ENCODE results near the gene MBP. TPM values are rescaled to one million over a fixed set of nuclear protein-coding genes. Genes with fewer than 3 reads are reported as not detected.

MBP gene
- total RNA-seq, 1 donor from 2014 or later, result 54.3 TPM

- intact Hi-C loops (cut with micrococcal nuclease), result loop anchor here (1.0 to 5.0 kb wide), 6 partner anchors 8 to 602 kb away; no protein-coding TSS in a partner anchor
- peaks cover 62% of the 10 kb centered on the region for H3K4me1 Mint-ChIP-seq (ENCODE audit: low read depth)
- H3K4me3 Mint-ChIP-seq (ENCODE audit: low read depth), result peak overlapping the region; percentile 83
Measured at GRCh38 chr18:77054606-77055428, 77.8 kb downstream of the MBP start.

GRCh38 chr18:77054288-77054605 is 78.3 kb downstream of the MBP start:
- H3K4me3 Mint-ChIP-seq (ENCODE audit: low read depth), result peak overlapping the region; percentile 83
- H3K9me3 Mint-ChIP-seq, result no peaks in the 10 kb centered on the region
- peak overlapping the region; percentile 96 for H3K27ac Mint-ChIP-seq
- H3K27me3 Mint-ChIP-seq (ENCODE audit: low read depth), result no peaks in the 10 kb centered on the region
- intact Hi-C loops (cut with micrococcal nuclease), result loop anchor here (2.0 kb wide), 2 partner anchors 15 to 251 kb away; no protein-coding TSS in a partner anchor
- peaks cover 59% of the 10 kb centered on the region for H3K4me1 Mint-ChIP-seq (ENCODE audit: low read depth)
- H3K36me3 Mint-ChIP-seq (ENCODE audit: low read depth), result peaks cover 24% of the 10 kb centered on the region
- DNase-seq (ENCODE audit: low spot score), result no peak

More at GRCh38 chr18:77054606-77055428, 77.8 kb downstream of the MBP start:
- Mint-ChIP-seq H3K27ac (peak overlapping the region; percentile 96), H3K9me3 (no peaks in the 10 kb centered on the region), H3K36me3 (ENCODE audit: low read depth) (peaks cover 28% of the 10 kb centered on the region), H3K27me3 (ENCODE audit: low read depth) (no peaks in the 10 kb centered on the region)
- DNase-seq (ENCODE audit: low spot score), result peak; percentile 80

GRCh38 chr18:77053616-77054287 is 78.8 kb downstream of the MBP start:
- DNase-seq (ENCODE audit: low spot score), result no peak
- peaks cover 20% of the 10 kb centered on the region for H3K36me3 Mint-ChIP-seq (ENCODE audit: low read depth)
- intact Hi-C loops (cut with micrococcal nuclease), result loop anchor here (2.0 kb wide), 2 partner anchors 15 to 251 kb away; no protein-coding TSS in a partner anchor
- peaks cover 55% of the 10 kb centered on the region for H3K4me1 Mint-ChIP-seq (ENCODE audit: low read depth)
- H3K9me3 Mint-ChIP-seq, result no peaks in the 10 kb centered on the region
- H3K4me3 Mint-ChIP-seq (ENCODE audit: low read depth), result peak overlapping the region; percentile 83
- H3K27me3 Mint-ChIP-seq (ENCODE audit: low read depth), result no peaks in the 10 kb centered on the region
- peak overlapping the region; percentile 96 for H3K27ac Mint-ChIP-seq

- Mint-ChIP-seq H3K27ac (peak overlapping the region; percentile 58), H3K4me3 (ENCODE audit: low read depth) (no peak overlapping the region)
Measured at GRCh38 chr18:77052983-77053309, 79.6 kb downstream of the MBP start.

GRCh38 chr18:77052297-77052982 is 80.1 kb downstream of the MBP start:
- no peak overlapping the region for H3K4me3 Mint-ChIP-seq (ENCODE audit: low read depth)
- H3K27ac Mint-ChIP-seq, result peak overlapping the region; percentile 58
- H3K36me3 Mint-ChIP-seq (ENCODE audit: low read depth), result peaks cover 28% of the 10 kb centered on the region
- DNase-seq (ENCODE audit: low spot score), result no peak
- peaks cover 55% of the 10 kb centered on the region for H3K4me1 Mint-ChIP-seq (ENCODE audit: low read depth)
- H3K27me3 Mint-ChIP-seq (ENCODE audit: low read depth), result no peaks in the 10 kb centered on the region
- intact Hi-C loops (cut with micrococcal nuclease), result no loop called here
- no peaks in the 10 kb centered on the region for H3K9me3 Mint-ChIP-seq

More at GRCh38 chr18:77052983-77053309, 79.6 kb downstream of the MBP start:
- intact Hi-C loops (cut with micrococcal nuclease), result no loop called here
- DNase-seq (ENCODE audit: low spot score), result no peak
- H3K27me3 Mint-ChIP-seq (ENCODE audit: low read depth), result no peaks in the 10 kb centered on the region
- peaks cover 55% of the 10 kb centered on the region for H3K4me1 Mint-ChIP-seq (ENCODE audit: low read depth)
- H3K36me3 Mint-ChIP-seq (ENCODE audit: low read depth), result peaks cover 26% of the 10 kb centered on the region
- no peaks in the 10 kb centered on the region for H3K9me3 Mint-ChIP-seq

- Mint-ChIP-seq H3K27me3 (ENCODE audit: low read depth) (no peaks in the 10 kb centered on the region), H3K4me3 (ENCODE audit: low read depth) (peak overlapping the region; percentile 30), H3K4me1 (ENCODE audit: low read depth) (peaks cover 48% of the 10 kb centered on the region), H3K27ac (peak overlapping the region; percentile 77), H3K36me3 (ENCODE audit: low read depth) (peaks cover 30% of the 10 kb centered on the region), H3K9me3 (no peaks in the 10 kb centered on the region)
- intact Hi-C loops (cut with micrococcal nuclease), result no loop called here
- no peak for DNase-seq (ENCODE audit: low spot score)
Measured at GRCh38 chr18:77051581-77052296, 80.8 kb downstream of the MBP start.

- intact Hi-C loops (cut with micrococcal nuclease), result no loop called here
- Mint-ChIP-seq H3K27me3 (ENCODE audit: low read depth) (no peaks in the 10 kb centered on the region), H3K4me3 (ENCODE audit: low read depth) (no peak overlapping the region), H3K36me3 (ENCODE audit: low read depth) (peaks cover 38% of the 10 kb centered on the region), H3K9me3 (no peaks in the 10 kb centered on the region), H3K27ac (peak overlapping the region; percentile 33), H3K4me1 (ENCODE audit: low read depth) (peaks cover 31% of the 10 kb centered on the region)
- no peak for DNase-seq (ENCODE audit: low spot score)
Measured at GRCh38 chr18:77049938-77050337, 82.6 kb downstream of the MBP start.

- peaks cover 19% of the 10 kb centered on the region for H3K4me1 Mint-ChIP-seq (ENCODE audit: low read depth)
- intact Hi-C loops (cut with micrococcal nuclease), result no loop called here
Measured at GRCh38 chr18:77047803-77048419, 84.7 kb downstream of the MBP start.

GRCh38 chr18:77046994-77047393 is 85.6 kb downstream of the MBP start:
- peaks cover 16% of the 10 kb centered on the region for H3K4me1 Mint-ChIP-seq (ENCODE audit: low read depth)
- DNase-seq (ENCODE audit: low spot score), result no peak
- no peak overlapping the region for H3K4me3 Mint-ChIP-seq (ENCODE audit: low read depth)
- H3K9me3 Mint-ChIP-seq, result no peaks in the 10 kb centered on the region
- intact Hi-C loops (cut with micrococcal nuclease), result no loop called here
- no peaks in the 10 kb centered on the region for H3K27me3 Mint-ChIP-seq (ENCODE audit: low read depth)
- no peak overlapping the region for H3K27ac Mint-ChIP-seq
- H3K36me3 Mint-ChIP-seq (ENCODE audit: low read depth), result peaks cover 61% of the 10 kb centered on the region

More at GRCh38 chr18:77047803-77048419, 84.7 kb downstream of the MBP start:
- H3K4me3 Mint-ChIP-seq (ENCODE audit: low read depth), result no peak overlapping the region
- H3K9me3 Mint-ChIP-seq, result no peaks in the 10 kb centered on the region
- H3K27me3 Mint-ChIP-seq (ENCODE audit: low read depth), result no peaks in the 10 kb centered on the region
- no peak overlapping the region for H3K27ac Mint-ChIP-seq
- no peak for DNase-seq (ENCODE audit: low spot score)
- H3K36me3 Mint-ChIP-seq (ENCODE audit: low read depth), result peaks cover 53% of the 10 kb centered on the region

- no peak overlapping the region for H3K27ac Mint-ChIP-seq
Measured at GRCh38 chr18:77046409-77046808, 86.2 kb downstream of the MBP start.

GRCh38 chr18:77045677-77046076 is 86.9 kb downstream of the MBP start:
- DNase-seq (ENCODE audit: low spot score), result no peak
- H3K4me3 Mint-ChIP-seq (ENCODE audit: low read depth), result no peak overlapping the region
- intact Hi-C loops (cut with micrococcal nuclease), result no loop called here
- H3K27ac Mint-ChIP-seq, result no peak overlapping the region
- H3K4me1 Mint-ChIP-seq (ENCODE audit: low read depth), result peaks cover 11% of the 10 kb centered on the region
- H3K27me3 Mint-ChIP-seq (ENCODE audit: low read depth), result no peaks in the 10 kb centered on the region
- H3K36me3 Mint-ChIP-seq (ENCODE audit: low read depth), result peaks cover 64% of the 10 kb centered on the region
- H3K9me3 Mint-ChIP-seq, result no peaks in the 10 kb centered on the region

More at GRCh38 chr18:77046409-77046808, 86.2 kb downstream of the MBP start:
- no peaks in the 10 kb centered on the region for H3K27me3 Mint-ChIP-seq (ENCODE audit: low read depth)
- H3K4me1 Mint-ChIP-seq (ENCODE audit: low read depth), result peaks cover 13% of the 10 kb centered on the region
- intact Hi-C loops (cut with micrococcal nuclease), result no loop called here
- H3K9me3 Mint-ChIP-seq, result no peaks in the 10 kb centered on the region
- H3K4me3 Mint-ChIP-seq (ENCODE audit: low read depth), result no peak overlapping the region
- H3K36me3 Mint-ChIP-seq (ENCODE audit: low read depth), result peaks cover 61% of the 10 kb centered on the region
- no peak for DNase-seq (ENCODE audit: low spot score)
